WTC11 (cell line): ENCODE data around the gene RRP1.

Experiments
- ATF2 ChIP-seq: sonication (generic); formaldehyde crosslinking; IDR thresholded peaks from 2 replicates; pipeline ENCODE4 v1.8.1; 2022; ENCODE audit warnings: low read depth, missing genetic modification reagents, borderline replicate concordance
- ATF3 ChIP-seq: sonication (generic); formaldehyde crosslinking; conservative IDR thresholded peaks from 2 replicates; pipeline ENCODE4 v1.8.1; 2022; ENCODE audit warnings: mild to moderate bottlenecking, missing genetic modification reagents
- CREB1 ChIP-seq: sonication (generic); formaldehyde crosslinking; IDR thresholded peaks from 2 replicates; pipeline ENCODE4 v1.8.0; 2023; ENCODE audit warnings: mild to moderate bottlenecking, missing genetic modification reagents
- E2F4 ChIP-seq: sonication (generic); formaldehyde crosslinking; IDR thresholded peaks from 2 replicates; pipeline ENCODE4 v1.8.1; 2022; ENCODE audit warnings: low read depth, mild to moderate bottlenecking, moderate library complexity, missing genetic modification reagents, borderline replicate concordance
- ELF4 ChIP-seq: sonication (generic); formaldehyde crosslinking; IDR thresholded peaks from 2 replicates; pipeline ENCODE4 v1.8.1; 2022; ENCODE audit warnings: low read depth, mild to moderate bottlenecking, moderate library complexity, missing genetic modification reagents
- JUN ChIP-seq: sonication (generic); formaldehyde crosslinking; IDR thresholded peaks from 2 replicates; pipeline ENCODE4 v1.8.0; 2023; ENCODE audit warnings: mild to moderate bottlenecking, missing genetic modification reagents
- NFYB ChIP-seq: sonication (generic); formaldehyde crosslinking; conservative IDR thresholded peaks from 2 replicates; pipeline ENCODE4 v1.8.0; 2022; ENCODE audit warnings: low read depth, missing genetic modification reagents
- SP1 ChIP-seq: sonication (generic); formaldehyde crosslinking; conservative IDR thresholded peaks from 2 replicates; pipeline ENCODE4 v1.8.1; 2022; ENCODE audit warnings: missing genetic modification reagents
- TF ChIP-seq, protein P1 (sequence below): fragments of 200-600 bp; IDR thresholded peaks from 2 replicates; pipeline ENCODE4 v1.8.0; 2022; ENCODE audit warnings: antibody characterized with exemption
- TF ChIP-seq, protein P2 (sequence below): sonication (generic); formaldehyde crosslinking; IDR thresholded peaks from 2 replicates; pipeline ENCODE4 v1.8.0; 2022; ENCODE audit warnings: mild to moderate bottlenecking, missing genetic modification reagents
- TF ChIP-seq, protein P3 (sequence below): sonication (generic); formaldehyde crosslinking; IDR thresholded peaks from 2 replicates; pipeline ENCODE4 v1.8.0; 2023; ENCODE audit warnings: missing genetic modification reagents
- TF ChIP-seq, protein P4 (sequence below): sonication (generic); formaldehyde crosslinking; IDR thresholded peaks from 2 replicates; pipeline ENCODE4 v1.8.0; 2022; ENCODE audit warnings: mild to moderate bottlenecking, missing genetic modification reagents

GRCh38 chr21:43826623-43826974, 37.2 kb downstream of the RRP1 start:
- TF ChIP-seq, protein P1, sequence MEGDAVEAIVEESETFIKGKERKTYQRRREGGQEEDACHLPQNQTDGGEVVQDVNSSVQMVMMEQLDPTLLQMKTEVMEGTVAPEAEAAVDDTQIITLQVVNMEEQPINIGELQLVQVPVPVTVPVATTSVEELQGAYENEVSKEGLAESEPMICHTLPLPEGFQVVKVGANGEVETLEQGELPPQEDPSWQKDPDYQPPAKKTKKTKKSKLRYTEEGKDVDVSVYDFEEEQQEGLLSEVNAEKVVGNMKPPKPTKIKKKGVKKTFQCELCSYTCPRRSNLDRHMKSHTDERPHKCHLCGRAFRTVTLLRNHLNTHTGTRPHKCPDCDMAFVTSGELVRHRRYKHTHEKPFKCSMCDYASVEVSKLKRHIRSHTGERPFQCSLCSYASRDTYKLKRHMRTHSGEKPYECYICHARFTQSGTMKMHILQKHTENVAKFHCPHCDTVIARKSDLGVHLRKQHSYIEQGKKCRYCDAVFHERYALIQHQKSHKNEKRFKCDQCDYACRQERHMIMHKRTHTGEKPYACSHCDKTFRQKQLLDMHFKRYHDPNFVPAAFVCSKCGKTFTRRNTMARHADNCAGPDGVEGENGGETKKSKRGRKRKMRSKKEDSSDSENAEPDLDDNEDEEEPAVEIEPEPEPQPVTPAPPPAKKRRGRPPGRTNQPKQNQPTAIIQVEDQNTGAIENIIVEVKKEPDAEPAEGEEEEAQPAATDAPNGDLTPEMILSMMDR, result no peak
- TF ChIP-seq SP1 (CRISPR knock-in tag) (no peak), JUN (no peak), CREB1 (CRISPR knock-in tag) (no peak), E2F4 (no peak), ATF2 (CRISPR knock-in tag) (no peak), NFYB (CRISPR knock-in tag) (no peak), ELF4 (CRISPR knock-in tag) (no peak), ATF3 (no peak)
- TF ChIP-seq, protein P2, sequence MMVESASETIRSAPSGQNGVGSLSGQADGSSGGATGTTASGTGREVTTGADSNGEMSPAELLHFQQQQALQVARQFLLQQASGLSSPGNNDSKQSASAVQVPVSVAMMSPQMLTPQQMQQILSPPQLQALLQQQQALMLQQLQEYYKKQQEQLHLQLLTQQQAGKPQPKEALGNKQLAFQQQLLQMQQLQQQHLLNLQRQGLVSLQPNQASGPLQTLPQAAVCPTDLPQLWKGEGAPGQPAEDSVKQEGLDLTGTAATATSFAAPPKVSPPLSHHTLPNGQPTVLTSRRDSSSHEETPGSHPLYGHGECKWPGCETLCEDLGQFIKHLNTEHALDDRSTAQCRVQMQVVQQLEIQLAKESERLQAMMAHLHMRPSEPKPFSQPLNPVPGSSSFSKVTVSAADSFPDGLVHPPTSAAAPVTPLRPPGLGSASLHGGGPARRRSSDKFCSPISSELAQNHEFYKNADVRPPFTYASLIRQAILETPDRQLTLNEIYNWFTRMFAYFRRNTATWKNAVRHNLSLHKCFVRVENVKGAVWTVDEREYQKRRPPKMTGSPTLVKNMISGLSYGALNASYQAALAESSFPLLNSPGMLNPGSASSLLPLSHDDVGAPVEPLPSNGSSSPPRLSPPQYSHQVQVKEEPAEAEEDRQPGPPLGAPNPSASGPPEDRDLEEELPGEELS (CRISPR knock-in tag), result no peak
- TF ChIP-seq, protein P3, sequence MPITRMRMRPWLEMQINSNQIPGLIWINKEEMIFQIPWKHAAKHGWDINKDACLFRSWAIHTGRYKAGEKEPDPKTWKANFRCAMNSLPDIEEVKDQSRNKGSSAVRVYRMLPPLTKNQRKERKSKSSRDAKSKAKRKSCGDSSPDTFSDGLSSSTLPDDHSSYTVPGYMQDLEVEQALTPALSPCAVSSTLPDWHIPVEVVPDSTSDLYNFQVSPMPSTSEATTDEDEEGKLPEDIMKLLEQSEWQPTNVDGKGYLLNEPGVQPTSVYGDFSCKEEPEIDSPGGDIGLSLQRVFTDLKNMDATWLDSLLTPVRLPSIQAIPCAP, result no peak
- TF ChIP-seq, protein P4, sequence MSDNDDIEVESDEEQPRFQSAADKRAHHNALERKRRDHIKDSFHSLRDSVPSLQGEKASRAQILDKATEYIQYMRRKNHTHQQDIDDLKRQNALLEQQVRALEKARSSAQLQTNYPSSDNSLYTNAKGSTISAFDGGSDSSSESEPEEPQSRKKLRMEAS, result no peak
